ENCODE data around the gene MEF2C.
"Not testable (repeated sequence)": the region's sequence is repeated elsewhere in the genome, so short reads cannot be mapped to it uniquely, and the experiment has no call there.

MEF2C gene

GRCh38 chr5:88861231-88861630 lies 21.8 kb downstream of the MEF2C start:
- no peak for DNase-seq

GRCh38 chr5:88860501-88860900 lies 22.5 kb downstream of the MEF2C start:
- no peak for DNase-seq

GRCh38 chr5:88858392-88858791 lies 24.6 kb downstream of the MEF2C start:
- no peak for DNase-seq

- DNase-seq, result not testable (repeated sequence)
These were observed 26.6 kb downstream of the MEF2C start for GRCh38 chr5:88856381-88856780.

- DNase-seq, result no peak
These were observed 28.2 kb downstream of the MEF2C start for GRCh38 chr5:88854769-88855168.

GRCh38 chr5:88847420-88847819 lies 35.6 kb downstream of the MEF2C start:
- DNase-seq, result no peak

GRCh38 chr5:88846434-88846833 lies 36.5 kb downstream of the MEF2C start:
- DNase-seq, result no peak

- DNase-seq, result no peak
These were observed 37.8 kb downstream of the MEF2C start for GRCh38 chr5:88845081-88845697.

GRCh38 chr5:88842784-88843183 lies 40.2 kb downstream of the MEF2C start:
- DNase-seq, result no peak

GRCh38 chr5:88841212-88841611 lies 41.8 kb downstream of the MEF2C start:
- DNase-seq, result no peak

- DNase-seq, result no peak
These were observed 42.5 kb downstream of the MEF2C start for GRCh38 chr5:88840495-88840894.

- DNase-seq, result no peak
These were observed 43.7 kb downstream of the MEF2C start for GRCh38 chr5:88839238-88839637.

GRCh38 chr5:88838500-88838899 lies 44.5 kb downstream of the MEF2C start:
- DNase-seq, result no peak

- no peak for DNase-seq
These were observed 45.2 kb downstream of the MEF2C start for GRCh38 chr5:88837817-88838216.

- no peak for DNase-seq
These were observed 45.8 kb downstream of the MEF2C start for GRCh38 chr5:88837222-88837621.

GRCh38 chr5:88836195-88836838 lies 46.7 kb downstream of the MEF2C start:
- peak; percentile 67 for DNase-seq

- DNase-seq, result no peak
These were observed 48.5 kb downstream of the MEF2C start for GRCh38 chr5:88834499-88834898.

GRCh38 chr5:88834131-88834462 lies 48.9 kb downstream of the MEF2C start:
- no peak for DNase-seq

GRCh38 chr5:88833371-88834130 lies 49.4 kb downstream of the MEF2C start:
- DNase-seq, result no peak

- no peak for DNase-seq
These were observed 51.2 kb downstream of the MEF2C start for GRCh38 chr5:88831816-88832215.

GRCh38 chr5:88830567-88830966 lies 52.4 kb downstream of the MEF2C start:
- DNase-seq, result no peak

GRCh38 chr5:88829775-88830174 lies 53.2 kb downstream of the MEF2C start:
- no peak for DNase-seq

GRCh38 chr5:88829054-88829453 lies 53.9 kb downstream of the MEF2C start:
- no peak for DNase-seq

GRCh38 chr5:88827997-88828396 lies 55.0 kb downstream of the MEF2C start:
- DNase-seq, result no peak

All from islet precursor cell (in vitro differentiated cells).